ENCODE measurements around the gene ZNF789. TPM values are rescaled to one million over a fixed set of nuclear protein-coding genes. Genes with fewer than 3 reads are reported as not detected.

The ZNF789 gene
- total and polyA plus RNA-seq, 3 donors from 2014 or later: 26.2 to 32.0 (median 30.9) TPM

GRCh38 chr7:99478464-99479440 is 6.1 kb downstream of the ZNF789 start:
- no peak for DNase-seq
- TF ChIP-seq CTCF (IDR thresholded peaks at IDR 0.05) (no peak), POLR2A (IDR thresholded peaks at IDR 0.05) (no peak)
- peaks cover 27% of the 10 kb centered on the region for H3K4me1 ChIP-seq
- no peaks in the 10 kb centered on the region for H3K27me3 ChIP-seq
- intact Hi-C loops (cut with DNase I; ENCODE audit: low total_unique reads): no loop called here
- no peak overlapping the region for H3K4me3 ChIP-seq
- H3K9me3 ChIP-seq: no peaks in the 10 kb centered on the region
- WGBS, 2 donors: 82 to 87% methylated on average over 9 to 15 of the region's 15 CpGs
- no peaks in the 10 kb centered on the region for H3K36me3 ChIP-seq (ENCODE audit: low read depth, missing control alignments)
- H3K27ac ChIP-seq: no peak overlapping the region

- intact Hi-C loops (cut with DNase I; ENCODE audit: low total_unique reads): no loop called here
- no peaks in the 10 kb centered on the region for H3K36me3 ChIP-seq (ENCODE audit: low read depth, missing control alignments)
- DNase-seq: no peak
- H3K9me3 ChIP-seq: no peaks in the 10 kb centered on the region
- TF ChIP-seq CTCF (IDR thresholded peaks at IDR 0.05) (no peak), POLR2A (IDR thresholded peaks at IDR 0.05) (no peak)
- H3K27me3 ChIP-seq: no peaks in the 10 kb centered on the region
- H3K4me3 ChIP-seq: no peak overlapping the region
- no peak overlapping the region for H3K27ac ChIP-seq
- peaks cover 6% of the 10 kb centered on the region for H3K4me1 ChIP-seq
- 77 to 87% methylated on average over 5 of the region's 5 CpGs for WGBS, 2 donors
Observed at GRCh38 chr7:99485094-99485493, 12.4 kb downstream of the ZNF789 start.

GRCh38 chr7:99489235-99489634 is 16.5 kb downstream of the ZNF789 start:
- no peak for TF ChIP-seq CTCF (IDR thresholded peaks at IDR 0.05)
- no peak for TF ChIP-seq POLR2A (IDR thresholded peaks at IDR 0.05)
- no peak overlapping the region for H3K4me3 ChIP-seq
- H3K27ac ChIP-seq: no peak overlapping the region
- no peak for DNase-seq
- H3K9me3 ChIP-seq: no peaks in the 10 kb centered on the region
- WGBS, 2 donors: 89 to 95% methylated on average over 4 of the region's 4 CpGs
- no peaks in the 10 kb centered on the region for H3K27me3 ChIP-seq
- H3K4me1 ChIP-seq: no peaks in the 10 kb centered on the region
- intact Hi-C loops (cut with DNase I; ENCODE audit: low total_unique reads): no loop called here
- peaks cover 4% of the 10 kb centered on the region for H3K36me3 ChIP-seq (ENCODE audit: low read depth, missing control alignments)

- Histone ChIP-seq H3K27ac (no peak overlapping the region), H3K27me3 (no peaks in the 10 kb centered on the region), H3K9me3 (no peaks in the 10 kb centered on the region), H3K4me3 (no peak overlapping the region), H3K36me3 (ENCODE audit: low read depth, missing control alignments) (peaks cover 4% of the 10 kb centered on the region), H3K4me1 (no peaks in the 10 kb centered on the region)
- WGBS, 2 donors: 66 to 75% methylated on average over 3 of the region's 3 CpGs
- TF ChIP-seq POLR2A (IDR thresholded peaks at IDR 0.05): no peak
- TF ChIP-seq CTCF (IDR thresholded peaks at IDR 0.05): no peak
- intact Hi-C loops (cut with DNase I; ENCODE audit: low total_unique reads): no loop called here
- DNase-seq: no peak
Observed at GRCh38 chr7:99490878-99491277, 18.2 kb downstream of the ZNF789 start.

Measured in testis (tissue), 3 donors.